ENCODE results near the gene TARBP2.
"Not testable (repeated sequence)": the region's sequence is repeated elsewhere in the genome, so short reads cannot be mapped to it uniquely, and the experiment has no call there.

TARBP2 gene

DNA sequence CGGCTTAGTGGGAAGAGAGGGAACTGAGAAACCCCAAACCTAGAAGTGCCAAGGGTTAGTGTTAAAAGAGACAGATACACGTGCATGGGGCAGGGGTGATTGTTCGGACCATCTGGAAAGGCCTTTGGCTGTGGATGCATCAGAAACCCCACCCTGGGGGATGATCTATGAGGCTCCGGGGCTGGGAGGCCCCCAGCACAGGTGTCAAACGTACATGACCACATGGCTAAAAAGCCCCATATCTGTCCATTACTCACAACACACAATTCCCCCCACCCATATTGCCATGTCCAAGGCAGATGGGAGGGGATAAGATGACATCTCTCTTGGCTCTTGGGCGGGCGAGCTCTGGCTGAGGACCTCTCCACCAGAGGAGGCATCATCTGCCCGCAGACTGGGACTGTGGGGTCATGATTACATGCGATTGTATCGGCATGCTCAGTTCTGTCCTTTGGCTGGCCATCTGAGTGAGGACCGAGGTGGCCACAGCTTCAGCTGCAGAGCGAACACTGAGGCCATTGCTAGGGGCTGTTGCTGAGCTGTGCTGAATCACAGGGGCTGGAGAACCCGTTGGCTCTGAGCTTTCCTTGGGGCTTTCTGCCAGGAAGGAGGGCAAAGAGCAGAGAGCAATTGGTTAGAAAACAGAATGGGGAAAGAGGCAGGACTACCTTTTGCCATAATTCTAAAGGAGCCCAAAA lies 15.8 kb downstream of the TARBP2 start:
- DNase-seq = no peak

GRCh38 chr12:53518381-53518780 lies 17.3 kb downstream of the TARBP2 start:
- DNase-seq = no peak

DNA sequence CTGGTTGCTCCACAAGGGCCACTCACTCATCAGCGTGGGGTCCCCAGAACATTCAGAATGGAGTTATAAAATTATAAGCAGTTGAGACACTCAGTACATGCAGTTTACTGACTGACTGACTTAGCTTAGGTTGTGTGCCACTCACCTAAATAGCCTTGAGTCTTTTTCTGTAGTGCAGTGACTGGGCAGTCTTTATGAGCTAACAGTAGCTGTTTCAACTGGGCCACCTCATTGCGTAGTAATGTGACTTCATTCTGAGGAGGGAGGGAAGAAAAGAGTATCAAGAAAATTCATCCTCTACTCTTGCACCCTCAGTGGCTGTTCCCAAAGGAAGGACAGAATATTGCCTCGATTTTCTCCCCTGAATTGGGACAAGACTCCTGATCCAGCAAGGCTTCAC lies 22.0 kb downstream of the TARBP2 start:
- DNase-seq = no peak

DNA sequence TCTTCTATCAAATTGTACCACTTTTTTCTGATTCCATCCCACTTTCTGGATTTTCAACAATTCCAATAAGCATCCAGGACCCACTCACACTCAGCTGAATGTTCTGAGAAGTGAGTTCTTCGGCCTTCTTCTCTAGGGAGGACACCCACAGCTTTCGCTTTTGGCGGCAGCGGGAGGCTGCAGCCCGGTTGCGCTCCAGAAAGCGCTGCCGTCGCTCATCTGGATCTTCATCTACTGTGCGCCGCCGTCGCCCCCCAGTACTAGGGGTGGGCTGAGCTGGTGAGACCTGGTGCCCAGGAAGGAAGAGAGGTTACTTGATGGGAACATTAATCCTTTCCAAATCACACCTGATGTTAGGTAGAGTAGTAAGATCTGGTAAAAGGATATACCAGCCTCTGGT lies 23.4 kb downstream of the TARBP2 start:
- DNase-seq = no peak

GRCh38 chr12:53530061-53530460 lies 29.0 kb downstream of the TARBP2 start:
- DNase-seq = peak; percentile 40

DNA sequence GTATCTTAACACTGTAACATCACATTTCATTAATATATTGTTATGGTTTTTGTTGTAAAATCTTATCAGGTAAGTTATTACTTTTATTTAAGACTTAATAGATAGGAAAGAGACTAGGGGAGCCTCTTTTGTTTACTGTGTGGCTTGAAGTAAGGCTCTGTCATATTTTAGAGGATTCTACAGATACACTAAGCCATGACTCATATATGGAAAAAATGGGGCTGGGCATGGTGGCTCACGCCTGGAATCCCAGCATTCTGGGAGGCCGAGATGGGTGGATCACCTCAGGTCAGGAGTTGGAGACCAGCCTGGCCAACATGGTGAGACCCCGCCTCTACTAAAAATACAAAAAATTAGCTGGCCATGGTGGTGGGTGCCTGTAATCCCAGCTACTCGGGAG lies 29.8 kb downstream of the TARBP2 start:
- DNase-seq = no peak

DNA sequence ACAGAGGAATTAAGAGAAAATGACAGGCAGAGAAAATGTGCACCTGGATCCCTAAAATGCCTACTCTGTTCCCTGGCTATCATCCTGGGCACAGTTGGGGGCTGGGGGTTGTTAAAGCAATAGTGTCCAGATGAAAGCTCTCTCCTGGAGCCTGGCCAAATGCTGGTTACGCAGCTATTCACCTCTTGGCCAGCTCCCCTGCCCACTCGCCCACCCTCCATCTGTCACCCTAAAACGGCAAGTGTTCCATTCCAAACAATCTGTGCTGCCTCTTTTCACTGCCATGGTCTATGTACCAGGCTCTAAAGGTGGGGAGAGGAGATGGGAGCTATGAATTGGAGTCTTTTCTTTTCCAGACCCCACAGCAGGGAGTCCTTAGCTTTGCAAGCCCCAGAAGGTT lies 30.9 kb downstream of the TARBP2 start:
- peak; percentile 77 for DNase-seq

GRCh38 chr12:53532524-53533445 lies 31.7 kb downstream of the TARBP2 start:
- peak; percentile 68 for DNase-seq

- no peak for DNase-seq
These were observed 32.4 kb downstream of the TARBP2 start for GRCh38 chr12:53533471-53533870.

GRCh38 chr12:53536962-53537361 lies 35.9 kb downstream of the TARBP2 start:
- no peak for DNase-seq

- DNase-seq = no peak
These were observed 37.2 kb downstream of the TARBP2 start for GRCh38 chr12:53538209-53538689.

- DNase-seq = no peak
These were observed 38.4 kb downstream of the TARBP2 start for GRCh38 chr12:53539526-53539925.

DNA sequence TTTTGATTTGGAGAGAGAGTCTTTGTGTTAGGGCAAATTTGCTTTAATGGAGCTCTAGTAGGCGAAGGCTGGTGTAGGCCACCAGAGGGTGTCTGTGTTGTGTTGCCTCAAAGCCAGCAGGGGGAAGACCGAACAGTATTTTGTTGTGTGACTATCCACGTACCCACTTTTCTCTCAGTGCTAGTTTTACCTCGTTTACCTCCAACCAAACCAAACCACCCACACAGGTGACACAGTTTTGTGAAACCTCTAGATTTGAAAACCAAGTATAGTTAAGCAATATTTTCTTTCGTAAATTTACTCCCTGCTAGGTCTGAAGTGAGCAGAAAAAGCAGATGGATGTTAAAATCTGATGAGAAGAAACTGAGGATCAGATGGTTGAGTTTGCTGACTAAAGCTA lies 42.5 kb downstream of the TARBP2 start:
- no peak for DNase-seq

GRCh38 chr12:53548354-53548753 lies 47.3 kb downstream of the TARBP2 start:
- not testable (repeated sequence) for DNase-seq

GRCh38 chr12:53550131-53550530 lies 49.0 kb downstream of the TARBP2 start:
- DNase-seq = not testable (repeated sequence)

DNA sequence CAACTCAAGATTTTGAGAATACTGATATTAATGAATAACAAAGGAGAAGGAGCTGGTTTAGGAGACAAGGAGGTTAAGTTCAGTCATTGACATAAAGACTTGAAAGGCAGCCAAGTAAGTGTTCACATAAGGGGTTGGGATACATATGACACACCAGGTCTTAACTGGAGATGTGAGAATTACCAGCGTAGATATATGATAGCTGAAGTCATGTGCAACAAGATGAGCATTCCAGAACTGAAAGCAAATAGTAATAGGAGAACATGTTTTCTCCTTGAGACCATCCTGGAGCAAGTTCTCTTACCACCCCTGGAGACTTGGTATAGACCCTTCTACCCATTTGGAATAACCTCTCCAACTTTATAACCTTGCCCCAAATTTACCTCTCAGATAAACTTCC lies 49.5 kb downstream of the TARBP2 start:
- DNase-seq = no peak

DNA sequence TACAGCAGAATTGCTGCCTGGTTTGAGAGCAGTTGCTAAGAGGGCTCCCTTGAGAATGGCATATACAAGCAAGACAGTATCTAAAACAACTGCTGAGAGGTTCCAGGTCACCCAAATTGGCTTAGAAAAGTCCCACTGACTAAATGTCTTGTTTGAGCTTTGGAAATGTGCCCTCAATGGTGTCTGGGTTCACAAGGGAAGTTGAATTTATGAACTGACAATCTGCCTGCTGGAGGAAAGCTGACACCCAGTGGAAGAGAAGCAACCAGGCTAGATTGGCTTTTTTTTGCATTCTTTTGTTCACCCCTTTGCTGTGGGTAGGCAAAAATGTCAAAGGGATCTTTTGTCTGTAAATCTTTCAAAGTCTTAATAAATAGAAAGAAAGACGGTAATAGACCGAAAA lies 50.8 kb downstream of the TARBP2 start:
- DNase-seq = no peak

- peak; percentile 14 for DNase-seq
These were observed 51.6 kb downstream of the TARBP2 start for GRCh38 chr12:53552361-53553327.
